HFF-Myc (cell line): ENCODE data around the gene KCTD2.
A peak's percentile ranks its signal among the peaks of the same experiment; 100 is the strongest.

Experiments used
- DNase-seq: peaks from one replicate; pipeline ENCODE4 v3.0.0-alpha.2; 2011; ENCODE audit warnings: low read depth; ENCODE audit errors: extremely low read depth
- H3K4me3 ChIP-seq: replicated peaks from 2 replicates; pipeline ENCODE4 v1.5.1; 2011; ENCODE audit warnings: low read depth, mild to moderate bottlenecking, control low read depth, low read length
- CTCF ChIP-seq: IDR thresholded peaks from 2 replicates; pipeline ENCODE4 v1.5.1; 2012; ENCODE audit warnings: mild to moderate bottlenecking, low read depth, low read length, control low read depth; ENCODE audit errors: missing control alignments

The KCTD2 gene

GRCh38 chr17:75046407-75047289, at the start of gene KCTD2, which contains the start of gene ATP5PD:
Gene KCTD2, plus strand, starts transcription at chr17:75047225. Its CDS starts 26 bp downstream, at chr17:75047251.
Gene ATP5PD, minus strand, starts transcription at chr17:75046969. Its CDS starts 4,319 bp downstream, at chr17:75042650.
- H3K4me3 ChIP-seq = peak within 1 kb of the TSS; percentile 95
- peak; percentile 86 for DNase-seq
- no peak for TF ChIP-seq CTCF

- DNase-seq = no peak
- no peak overlapping the region for H3K4me3 ChIP-seq
- TF ChIP-seq CTCF = no peak
These were observed 48.2 kb upstream of the KCTD2 start for GRCh38 chr17:74998783-74999182.

- TF ChIP-seq CTCF = no peak
- no peak overlapping the region for H3K4me3 ChIP-seq
- no peak for DNase-seq
These were observed 47.5 kb upstream of the KCTD2 start for GRCh38 chr17:74999523-74999922.

GRCh38 chr17:75001915-75002843, 44.8 kb upstream of the KCTD2 start:
- H3K4me3 ChIP-seq = no peak overlapping the region
- TF ChIP-seq CTCF = no peak
- DNase-seq = no peak

GRCh38 chr17:75003070-75003956, 43.7 kb upstream of the KCTD2 start:
- no peak for DNase-seq
- TF ChIP-seq CTCF = no peak
- H3K4me3 ChIP-seq = no peak overlapping the region

- DNase-seq = no peak
- TF ChIP-seq CTCF = no peak
- no peak overlapping the region for H3K4me3 ChIP-seq
These were observed 43.1 kb upstream of the KCTD2 start for GRCh38 chr17:75003957-75004355.
